Measurements from ENCODE around the gene INCA1.

- TF ChIP-seq POLR2AphosphoS5 (IDR thresholded peaks at IDR 0.05; ENCODE audit: low read depth, low read length) (no peak), POLR2A (IDR thresholded peaks at IDR 0.05; ENCODE audit: low read depth, low read length) (no peak), TAF1 (IDR thresholded peaks at IDR 0.05; ENCODE audit: borderline replicate concordance, low read depth, low read length) (no peak)
Measured at GRCh38 chr17:4999430-5000093, 2.2 kb upstream of the INCA1 start.
